Liver (tissue), 9 donors: Measurements from ENCODE around the gene FAM47B. TPM values are rescaled to one million over a fixed set of nuclear protein-coding genes. Genes with fewer than 3 reads are reported as not detected.

Source experiments
- DNase-seq: peaks from one replicate; pipeline ENCODE4 v3.0.0-alpha.2; 2017; ENCODE audit warnings: low spot score
- H3K27ac ChIP-seq, 2 donors: one replicate each; pipeline ENCODE4 v1.7.0; 2013; ENCODE audit warnings: inconsistent platforms in 2 of 2, low read length in 2 of 2, control low read depth in 1 of 2, low read depth in 1 of 2, mild to moderate bottlenecking in 1 of 2
- H3K27me3 ChIP-seq, 4 donors: one replicate each; pipeline versions ENCODE4 v1.6.1 to v1.7.0; 2013; ENCODE audit warnings: low read length in 3 of 4, inconsistent platforms in 1 of 4, mild to moderate bottlenecking in 1 of 4, moderate library complexity in 1 of 4; ENCODE audit not compliant: control insufficient read depth in 4 of 4, insufficient read depth in 4 of 4
- H3K36me3 ChIP-seq, 4 donors: one replicate each; pipeline versions ENCODE4 v1.6.1 to v1.7.0; 2013; ENCODE audit warnings: low read length in 3 of 4, mild to moderate bottlenecking in 3 of 4, low read depth in 1 of 4, moderate library complexity in 1 of 4; ENCODE audit not compliant: control insufficient read depth in 4 of 4, insufficient read depth in 3 of 4
- H3K4me1 ChIP-seq, 4 donors: one replicate each; pipeline versions ENCODE4 v1.6.1 to v1.7.0; 2013; ENCODE audit warnings: low read length in 3 of 4, mild to moderate bottlenecking in 3 of 4, moderate library complexity in 1 of 4; ENCODE audit not compliant: control insufficient read depth in 4 of 4, insufficient read depth in 4 of 4
- H3K4me3 ChIP-seq, 3 donors: one replicate each; pipeline versions ENCODE4 v1.6.1 to v1.7.0; 2013; ENCODE audit warnings: low read length in 3 of 3, control low read depth in 1 of 3, low read depth in 1 of 3, mild to moderate bottlenecking in 1 of 3
- H3K9ac ChIP-seq, 2 donors: one replicate each; pipeline ENCODE4 v1.7.0; 2013; ENCODE audit warnings: low read length in 2 of 2, mild to moderate bottlenecking in 2 of 2, moderate library complexity in 2 of 2, control low read depth in 1 of 2, low read depth in 1 of 2
- H3K9me3 ChIP-seq, 4 donors: one replicate each; pipeline versions ENCODE4 v1.6.1 to v1.7.0; 2013; ENCODE audit warnings: low read length in 3 of 4; ENCODE audit not compliant: control insufficient read depth in 4 of 4
- FOXA1 ChIP-seq: IDR thresholded peaks from 2 replicates; pipeline ENCODE4 v1.6.1; 2016; ENCODE audit warnings: antibody characterized with exemption
- FOXA2 ChIP-seq: IDR thresholded peaks from 2 replicates; pipeline ENCODE4 v1.6.1; 2016; ENCODE audit warnings: antibody characterized with exemption
- GABPA ChIP-seq, 2 donors: IDR thresholded peaks in 1 of 2; conservative IDR thresholded peaks in 1 of 2; 2 replicates each; pipeline ENCODE4 v1.6.1; 2016; ENCODE audit warnings: antibody characterized with exemption in 2 of 2, mild to moderate bottlenecking in 1 of 2, moderate library complexity in 1 of 2
- HNF4A ChIP-seq, 2 donors: conservative IDR thresholded peaks; 2 replicates each; pipeline ENCODE4 v1.6.1; 2016; ENCODE audit warnings: antibody characterized with exemption in 2 of 2, mild to moderate bottlenecking in 2 of 2
- HNF4G ChIP-seq: IDR thresholded peaks from 2 replicates; pipeline ENCODE4 v1.6.1; 2016; ENCODE audit warnings: antibody characterized with exemption
- JUND ChIP-seq, 2 donors: IDR thresholded peaks; 2 replicates each; pipeline ENCODE4 v1.6.1; 2016; ENCODE audit warnings: antibody characterized with exemption in 2 of 2
- NR2F2 ChIP-seq: IDR thresholded peaks from 2 replicates; pipeline ENCODE4 v1.6.1; 2016; ENCODE audit warnings: antibody characterized with exemption
- RAD21 ChIP-seq, 2 donors: IDR thresholded peaks; 2 replicates each; pipeline ENCODE4 v1.6.1; 2016; ENCODE audit warnings: antibody characterized with exemption in 2 of 2, mild to moderate bottlenecking in 2 of 2
- RXRA ChIP-seq, 2 donors: IDR thresholded peaks; 2 replicates each; pipeline ENCODE4 v1.6.1; 2017 to 2018; ENCODE audit warnings: antibody characterized with exemption in 2 of 2, mild to moderate bottlenecking in 1 of 2
- SP1 ChIP-seq: IDR thresholded peaks from 2 replicates; pipeline ENCODE4 v1.6.1; 2018; ENCODE audit warnings: antibody characterized with exemption, mild to moderate bottlenecking
- TAF1 ChIP-seq: conservative IDR thresholded peaks from 2 replicates; pipeline ENCODE4 v1.6.1; 2016; ENCODE audit warnings: antibody characterized with exemption, mild to moderate bottlenecking
- YY1 ChIP-seq: IDR thresholded peaks from 2 replicates; pipeline ENCODE4 v1.6.1; 2016; ENCODE audit warnings: antibody characterized with exemption, mild to moderate bottlenecking
- WGBS: extraction: QIAGEN DNeasy Blood & Tissue Kit; methylation state at CpG from one replicate; pipeline ENCODE4 v1.1.7; 2013; 5-methylcytosine and 5-hydroxymethylcytosine counted together
- polyA plus RNA-seq, 2 donors: library from polyadenylated mRNA; stranded (reverse) in 1 of 2; unstranded in 1 of 2; fragments of 200-250 nt in 1 of 2; fragments of >200 nt in 1 of 2; fragmentation: Nextera tagmentation in 1 of 2; extraction: Ambion mirVana in 1 of 2; gene quantifications; one replicate each; pipeline versions ENCODE4 v1.2.1 to v1.2.3, GENCODE V29; 2013 to 2015
- total RNA-seq, 2 donors: library from RNA; depleted of rRNA; stranded (reverse); fragments of >200 nt; gene quantifications; one replicate each; pipeline ENCODE4 v1.2.3, GENCODE V29; 2014
- TF ChIP-seq, protein P1 (sequence below): IDR thresholded peaks from 2 replicates; pipeline ENCODE4 v1.6.1; 2016; ENCODE audit warnings: antibody characterized with exemption
- TF ChIP-seq, protein P2 (sequence below): fragments of 150-350 bp; IDR thresholded peaks from 2 replicates; pipeline ENCODE4 v1.5.1; 2017; ENCODE audit warnings: improper control_type of control experiment, low read depth, low read length; ENCODE audit not compliant: missing input control
- TF ChIP-seq, protein P3 (sequence below): IDR thresholded peaks from 2 replicates; pipeline ENCODE4 v1.6.1; 2016; ENCODE audit warnings: antibody characterized with exemption
- TF ChIP-seq, protein P4 (sequence below): IDR thresholded peaks from 2 replicates; pipeline ENCODE4 v1.6.1; 2016; ENCODE audit warnings: antibody characterized with exemption, mild to moderate bottlenecking
- TF ChIP-seq, protein P5 (sequence below): IDR thresholded peaks from 2 replicates; pipeline ENCODE4 v1.6.1; 2016; ENCODE audit warnings: antibody characterized with exemption
- donor health status: healthy.
- donor health status: healthy.
- donor health status: healthy.
- donor health status: healthy.
- donor health status: healthy.

The FAM47B gene
- total and polyA plus RNA-seq, 4 donors = not detected

DNA sequence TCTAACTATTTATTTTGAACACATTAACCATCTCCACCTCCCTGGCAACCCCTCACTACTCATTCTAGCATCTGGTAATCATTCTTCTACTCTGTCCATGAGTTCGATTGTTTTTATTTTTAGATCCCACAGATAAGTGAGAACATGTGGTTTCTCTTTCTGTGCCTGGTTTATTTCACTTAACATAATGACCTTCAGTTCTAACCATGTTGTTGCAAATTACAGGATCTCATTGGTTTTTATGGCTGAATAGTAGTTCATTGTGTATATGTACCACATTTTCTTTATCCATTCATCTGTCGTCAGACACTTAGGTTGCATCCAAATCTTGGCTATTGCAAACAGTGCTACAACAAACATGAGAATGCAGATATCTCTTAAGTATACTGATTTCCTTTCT is 33.4 kb upstream of the FAM47B start:
- Histone ChIP-seq H3K4me3 (no peak overlapping the region), H3K36me3 (no peaks in the 10 kb centered on the region), H3K27ac (no peak overlapping the region), H3K4me1 (no peaks in the 10 kb centered on the region), H3K9me3 (no peaks in the 10 kb centered on the region), H3K27me3 (no peaks in the 10 kb centered on the region), H3K9ac (no peak overlapping the region)
- WGBS = 76% methylated on average over 2 of the region's 2 CpGs
- no peak for TF ChIP-seq HNF4G
- TF ChIP-seq RXRA (IDR thresholded peaks at IDR 0.05) = no peak
- TF ChIP-seq FOXA2 = no peak
- TF ChIP-seq TAF1 = no peak
- TF ChIP-seq, protein P1, sequence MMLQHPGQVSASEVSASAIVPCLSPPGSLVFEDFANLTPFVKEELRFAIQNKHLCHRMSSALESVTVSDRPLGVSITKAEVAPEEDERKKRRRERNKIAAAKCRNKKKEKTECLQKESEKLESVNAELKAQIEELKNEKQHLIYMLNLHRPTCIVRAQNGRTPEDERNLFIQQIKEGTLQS = no peak
- TF ChIP-seq RAD21 (IDR thresholded peaks at IDR 0.05) = no peak
- no peak for TF ChIP-seq FOXA1
- TF ChIP-seq, protein P2, sequence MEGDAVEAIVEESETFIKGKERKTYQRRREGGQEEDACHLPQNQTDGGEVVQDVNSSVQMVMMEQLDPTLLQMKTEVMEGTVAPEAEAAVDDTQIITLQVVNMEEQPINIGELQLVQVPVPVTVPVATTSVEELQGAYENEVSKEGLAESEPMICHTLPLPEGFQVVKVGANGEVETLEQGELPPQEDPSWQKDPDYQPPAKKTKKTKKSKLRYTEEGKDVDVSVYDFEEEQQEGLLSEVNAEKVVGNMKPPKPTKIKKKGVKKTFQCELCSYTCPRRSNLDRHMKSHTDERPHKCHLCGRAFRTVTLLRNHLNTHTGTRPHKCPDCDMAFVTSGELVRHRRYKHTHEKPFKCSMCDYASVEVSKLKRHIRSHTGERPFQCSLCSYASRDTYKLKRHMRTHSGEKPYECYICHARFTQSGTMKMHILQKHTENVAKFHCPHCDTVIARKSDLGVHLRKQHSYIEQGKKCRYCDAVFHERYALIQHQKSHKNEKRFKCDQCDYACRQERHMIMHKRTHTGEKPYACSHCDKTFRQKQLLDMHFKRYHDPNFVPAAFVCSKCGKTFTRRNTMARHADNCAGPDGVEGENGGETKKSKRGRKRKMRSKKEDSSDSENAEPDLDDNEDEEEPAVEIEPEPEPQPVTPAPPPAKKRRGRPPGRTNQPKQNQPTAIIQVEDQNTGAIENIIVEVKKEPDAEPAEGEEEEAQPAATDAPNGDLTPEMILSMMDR = no peak
- no peak for TF ChIP-seq HNF4A (conservative IDR thresholded peaks at IDR 0.05)
- TF ChIP-seq, protein P3, sequence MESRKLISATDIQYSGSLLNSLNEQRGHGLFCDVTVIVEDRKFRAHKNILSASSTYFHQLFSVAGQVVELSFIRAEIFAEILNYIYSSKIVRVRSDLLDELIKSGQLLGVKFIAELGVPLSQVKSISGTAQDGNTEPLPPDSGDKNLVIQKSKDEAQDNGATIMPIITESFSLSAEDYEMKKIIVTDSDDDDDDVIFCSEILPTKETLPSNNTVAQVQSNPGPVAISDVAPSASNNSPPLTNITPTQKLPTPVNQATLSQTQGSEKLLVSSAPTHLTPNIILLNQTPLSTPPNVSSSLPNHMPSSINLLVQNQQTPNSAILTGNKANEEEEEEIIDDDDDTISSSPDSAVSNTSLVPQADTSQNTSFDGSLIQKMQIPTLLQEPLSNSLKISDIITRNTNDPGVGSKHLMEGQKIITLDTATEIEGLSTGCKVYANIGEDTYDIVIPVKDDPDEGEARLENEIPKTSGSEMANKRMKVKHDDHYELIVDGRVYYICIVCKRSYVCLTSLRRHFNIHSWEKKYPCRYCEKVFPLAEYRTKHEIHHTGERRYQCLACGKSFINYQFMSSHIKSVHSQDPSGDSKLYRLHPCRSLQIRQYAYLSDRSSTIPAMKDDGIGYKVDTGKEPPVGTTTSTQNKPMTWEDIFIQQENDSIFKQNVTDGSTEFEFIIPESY = no peak
- no peak for TF ChIP-seq GABPA (IDR thresholded peaks at IDR 0.05 in 1 of 2, conservative IDR thresholded peaks at IDR 0.05 in 1 of 2)
- TF ChIP-seq, protein P4, sequence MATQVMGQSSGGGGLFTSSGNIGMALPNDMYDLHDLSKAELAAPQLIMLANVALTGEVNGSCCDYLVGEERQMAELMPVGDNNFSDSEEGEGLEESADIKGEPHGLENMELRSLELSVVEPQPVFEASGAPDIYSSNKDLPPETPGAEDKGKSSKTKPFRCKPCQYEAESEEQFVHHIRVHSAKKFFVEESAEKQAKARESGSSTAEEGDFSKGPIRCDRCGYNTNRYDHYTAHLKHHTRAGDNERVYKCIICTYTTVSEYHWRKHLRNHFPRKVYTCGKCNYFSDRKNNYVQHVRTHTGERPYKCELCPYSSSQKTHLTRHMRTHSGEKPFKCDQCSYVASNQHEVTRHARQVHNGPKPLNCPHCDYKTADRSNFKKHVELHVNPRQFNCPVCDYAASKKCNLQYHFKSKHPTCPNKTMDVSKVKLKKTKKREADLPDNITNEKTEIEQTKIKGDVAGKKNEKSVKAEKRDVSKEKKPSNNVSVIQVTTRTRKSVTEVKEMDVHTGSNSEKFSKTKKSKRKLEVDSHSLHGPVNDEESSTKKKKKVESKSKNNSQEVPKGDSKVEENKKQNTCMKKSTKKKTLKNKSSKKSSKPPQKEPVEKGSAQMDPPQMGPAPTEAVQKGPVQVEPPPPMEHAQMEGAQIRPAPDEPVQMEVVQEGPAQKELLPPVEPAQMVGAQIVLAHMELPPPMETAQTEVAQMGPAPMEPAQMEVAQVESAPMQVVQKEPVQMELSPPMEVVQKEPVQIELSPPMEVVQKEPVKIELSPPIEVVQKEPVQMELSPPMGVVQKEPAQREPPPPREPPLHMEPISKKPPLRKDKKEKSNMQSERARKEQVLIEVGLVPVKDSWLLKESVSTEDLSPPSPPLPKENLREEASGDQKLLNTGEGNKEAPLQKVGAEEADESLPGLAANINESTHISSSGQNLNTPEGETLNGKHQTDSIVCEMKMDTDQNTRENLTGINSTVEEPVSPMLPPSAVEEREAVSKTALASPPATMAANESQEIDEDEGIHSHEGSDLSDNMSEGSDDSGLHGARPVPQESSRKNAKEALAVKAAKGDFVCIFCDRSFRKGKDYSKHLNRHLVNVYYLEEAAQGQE = no peak
- TF ChIP-seq SP1 = no peak
- no peak for TF ChIP-seq NR2F2
- TF ChIP-seq YY1 = no peak
- no peak for TF ChIP-seq JUND (IDR thresholded peaks at IDR 0.05)
- DNase-seq = no peak

DNA sequence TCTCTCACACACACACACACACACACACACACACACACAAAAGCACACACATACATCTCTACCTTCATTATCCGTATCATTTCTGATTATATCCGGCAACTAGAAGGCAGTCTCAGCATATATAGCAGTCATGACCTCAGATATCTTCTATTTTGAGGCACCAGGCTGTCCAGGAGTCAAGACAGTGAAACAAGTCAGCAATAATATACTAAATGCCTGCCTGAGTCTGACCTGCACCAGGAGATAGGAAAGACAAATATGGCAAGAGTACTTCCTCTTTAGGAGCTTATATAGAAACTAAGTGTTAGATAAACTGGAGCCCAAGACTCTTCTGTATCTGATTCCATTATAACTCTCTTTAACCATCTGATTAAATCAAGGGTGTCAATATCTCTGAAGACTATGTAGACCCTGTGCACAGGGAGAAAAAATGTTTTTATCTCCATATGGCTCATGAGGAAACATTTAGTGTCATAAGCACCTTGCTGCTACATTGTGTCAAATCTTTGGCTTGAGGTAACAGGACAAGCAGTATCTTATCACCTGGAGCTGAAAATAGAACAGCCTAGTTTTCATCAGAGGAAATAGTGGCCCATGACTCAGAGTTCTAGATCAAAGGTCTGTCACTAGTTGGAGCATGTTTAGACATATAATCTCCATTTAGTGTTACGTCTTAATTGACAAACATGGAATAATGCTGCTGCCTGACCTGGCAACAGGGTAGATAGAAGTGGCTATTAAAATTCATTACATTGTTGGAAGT is 27.0 kb upstream of the FAM47B start:
- no peaks in the 10 kb centered on the region for H3K9me3 ChIP-seq
- H3K9ac ChIP-seq = no peak overlapping the region
- H3K27ac ChIP-seq = no peak overlapping the region
- H3K27me3 ChIP-seq = peaks cover 0 to 2% (median 0%) of the 10 kb centered on the region in 4 donors
- DNase-seq = no peak
- WGBS = 56% methylated on average over 3 of the region's 3 CpGs
- no peak overlapping the region for H3K4me3 ChIP-seq
- H3K36me3 ChIP-seq = no peaks in the 10 kb centered on the region
- TF ChIP-seq, protein P5, sequence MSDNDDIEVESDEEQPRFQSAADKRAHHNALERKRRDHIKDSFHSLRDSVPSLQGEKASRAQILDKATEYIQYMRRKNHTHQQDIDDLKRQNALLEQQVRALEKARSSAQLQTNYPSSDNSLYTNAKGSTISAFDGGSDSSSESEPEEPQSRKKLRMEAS = no peak
- TF ChIP-seq HNF4A (conservative IDR thresholded peaks at IDR 0.05) (peak in 1 of 2 donors; percentile 57), GABPA (IDR thresholded peaks at IDR 0.05 in 1 of 2, conservative IDR thresholded peaks at IDR 0.05 in 1 of 2) (no peak), SP1 (no peak), JUND (IDR thresholded peaks at IDR 0.05) (peak in 1 of 2 donors; percentile 82)
- peaks cover 0 to 2% (median 0%) of the 10 kb centered on the region in 4 donors for H3K4me1 ChIP-seq
